Hepatocyte (in vitro differentiated cells): ENCODE data around the gene AUTS2.

Source experiments
- CTCF ChIP-seq: fragments of 200-600 bp; sonication (generic); IDR thresholded peaks from 2 replicates; pipeline ENCODE4 v1.5.1; 2016; ENCODE audit warnings: antibody characterized with exemption, mild to moderate bottlenecking; ENCODE audit not compliant: poor library complexity
- EZH2 ChIP-seq: fragments of 200-600 bp; sonication (generic); IDR thresholded peaks from 2 replicates; pipeline ENCODE4 v1.6.1; 2016; ENCODE audit warnings: antibody characterized with exemption, mild to moderate bottlenecking, borderline replicate concordance

- TF ChIP-seq CTCF = no peak
- no peak for TF ChIP-seq EZH2
These were observed 84.2 kb downstream of the AUTS2 start for GRCh38 chr7:69682518-69682917.
